ENCODE measurements around the gene EYS.

DNA sequence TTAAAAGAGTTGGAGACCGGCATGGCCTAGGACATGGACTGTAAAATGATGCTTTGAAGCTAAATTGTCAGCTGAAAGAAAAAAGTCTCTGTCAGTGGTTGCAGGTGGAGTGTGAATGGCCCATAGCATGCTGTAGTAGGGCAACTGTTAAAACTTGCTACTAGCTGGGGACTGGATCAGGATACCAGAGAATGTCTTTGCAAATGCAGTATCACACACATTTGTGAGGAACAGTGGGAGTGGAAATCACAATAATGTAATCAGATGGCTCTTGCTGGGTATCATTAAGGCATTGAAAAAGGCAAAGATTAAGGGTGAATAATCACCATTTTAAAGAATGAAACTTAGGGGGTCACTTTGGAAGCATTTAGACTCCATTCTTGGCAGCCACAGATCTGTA lies 737.9 kb downstream of the EYS start:
- no peak for TF ChIP-seq POLR2AphosphoS5 (IDR thresholded peaks at IDR 0.05)
- TF ChIP-seq, protein P1, sequence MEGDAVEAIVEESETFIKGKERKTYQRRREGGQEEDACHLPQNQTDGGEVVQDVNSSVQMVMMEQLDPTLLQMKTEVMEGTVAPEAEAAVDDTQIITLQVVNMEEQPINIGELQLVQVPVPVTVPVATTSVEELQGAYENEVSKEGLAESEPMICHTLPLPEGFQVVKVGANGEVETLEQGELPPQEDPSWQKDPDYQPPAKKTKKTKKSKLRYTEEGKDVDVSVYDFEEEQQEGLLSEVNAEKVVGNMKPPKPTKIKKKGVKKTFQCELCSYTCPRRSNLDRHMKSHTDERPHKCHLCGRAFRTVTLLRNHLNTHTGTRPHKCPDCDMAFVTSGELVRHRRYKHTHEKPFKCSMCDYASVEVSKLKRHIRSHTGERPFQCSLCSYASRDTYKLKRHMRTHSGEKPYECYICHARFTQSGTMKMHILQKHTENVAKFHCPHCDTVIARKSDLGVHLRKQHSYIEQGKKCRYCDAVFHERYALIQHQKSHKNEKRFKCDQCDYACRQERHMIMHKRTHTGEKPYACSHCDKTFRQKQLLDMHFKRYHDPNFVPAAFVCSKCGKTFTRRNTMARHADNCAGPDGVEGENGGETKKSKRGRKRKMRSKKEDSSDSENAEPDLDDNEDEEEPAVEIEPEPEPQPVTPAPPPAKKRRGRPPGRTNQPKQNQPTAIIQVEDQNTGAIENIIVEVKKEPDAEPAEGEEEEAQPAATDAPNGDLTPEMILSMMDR (IDR thresholded peaks at IDR 0.05), result no peak

Data from gastroesophageal sphincter (tissue), 3 donors.